Colonic mucosa (tissue), 4 donors: ENCODE results near the gene NFKBIE. TPM values are rescaled to one million over a fixed set of nuclear protein-coding genes. Genes with fewer than 3 reads are reported as not detected.
"Not testable (repeated sequence)": the region's sequence is repeated elsewhere in the genome, so short reads cannot be mapped to it uniquely, and the experiment has no call there.

Experiments used
- DNase-seq: peaks from one replicate; pipeline ENCODE4 v3.0.0-alpha.2; 2020
- H3K27ac ChIP-seq: fragments of 200-600 bp; one replicate; pipeline ENCODE4 v1.8.0; 2021
- H3K27me3 ChIP-seq: fragments of 200-600 bp; one replicate; pipeline ENCODE4 v1.8.0; 2021
- H3K36me3 ChIP-seq: fragments of 200-600 bp; one replicate; pipeline ENCODE4 v1.8.0; 2021
- H3K4me1 ChIP-seq: fragments of 200-600 bp; one replicate; pipeline ENCODE4 v1.8.0; 2021; ENCODE audit warnings: mild to moderate bottlenecking
- H3K4me3 ChIP-seq: fragments of 200-600 bp; one replicate; pipeline ENCODE4 v1.8.0; 2021
- H3K9ac ChIP-seq, 2 donors: one replicate each; pipeline ENCODE4 v1.7.0; 2013; ENCODE audit warnings: control low read depth in 2 of 2, low read depth in 2 of 2, low read length in 2 of 2
- H3K9me3 ChIP-seq: fragments of 200-600 bp; one replicate; pipeline ENCODE4 v1.8.0; 2021
- intact Hi-C: fragments of 100-400 bp; cut with DNase I; formaldehyde crosslinking; loops from one replicate; pipeline ENCODE4 v1.14.1; 2022
- total RNA-seq, 2 donors: library from RNA; stranded (reverse); fragmentation: NEBNext Ultra II Directional in 1 of 2; extraction: Animal tissue kit (Norgen Biotek cat#: 25700) in 1 of 2; gene quantifications; one replicate each; pipeline ENCODE4 v1.2.1, GENCODE V29; 2021
- TF ChIP-seq, protein P1 (sequence below): fragments of 200-600 bp; IDR thresholded peaks from one replicate; pipeline ENCODE4 v1.8.0; 2022; ENCODE audit warnings: antibody characterized with exemption, mild to moderate bottlenecking
- donor health status: healthy.
- donor health status: DM: no; HTN: no; CAD: no.
- donor health status: DM: no; HTN: no; CAD: no.

Gene NFKBIE
- total RNA-seq, 2 donors from 2014 or later: 11.9 to 18.8 TPM

DNA sequence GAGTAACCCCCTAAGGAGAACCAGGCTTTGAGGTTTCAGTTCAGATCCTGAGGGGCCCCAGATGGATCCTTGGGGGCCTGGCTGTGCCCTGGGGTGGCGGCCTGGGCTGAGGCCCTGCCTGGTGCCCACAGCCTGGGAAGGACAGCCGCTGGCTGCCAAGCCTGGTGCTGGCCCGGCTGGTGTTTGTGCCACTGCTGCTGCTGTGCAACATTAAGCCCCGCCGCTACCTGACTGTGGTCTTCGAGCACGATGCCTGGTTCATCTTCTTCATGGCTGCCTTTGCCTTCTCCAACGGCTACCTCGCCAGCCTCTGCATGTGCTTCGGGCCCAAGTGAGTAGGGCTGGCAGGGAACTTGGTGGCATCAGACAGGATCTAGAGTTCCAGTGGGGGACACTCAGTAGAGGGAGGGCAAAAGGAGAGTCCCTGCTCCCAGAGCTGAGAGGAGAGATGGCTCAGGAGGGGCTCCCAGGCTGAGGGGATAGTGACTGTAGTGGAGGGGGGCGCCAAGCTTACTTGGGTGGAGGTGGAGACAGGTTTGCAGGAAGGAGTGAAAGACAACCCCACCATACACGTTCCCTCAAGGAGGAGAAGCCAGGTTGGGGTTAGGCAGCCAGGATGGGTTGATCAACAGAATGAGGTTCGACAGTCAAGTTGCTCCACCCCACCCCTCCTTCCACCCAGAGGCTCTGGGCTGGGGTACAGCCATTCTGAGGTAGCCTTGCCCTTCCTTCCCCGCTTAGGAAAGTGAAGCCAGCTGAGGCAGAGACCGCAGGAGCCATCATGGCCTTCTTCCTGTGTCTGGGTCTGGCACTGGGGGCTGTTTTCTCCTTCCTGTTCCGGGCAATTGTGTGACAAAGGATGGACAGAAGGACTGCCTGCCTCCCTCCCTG lies 32.4 kb downstream of the NFKBIE start:
- Histone ChIP-seq H3K4me1 (no peaks in the 10 kb centered on the region), H3K9ac (no peak overlapping the region), H3K27me3 (no peaks in the 10 kb centered on the region), H3K27ac (no peak overlapping the region), H3K4me3 (no peak overlapping the region), H3K36me3 (no peaks in the 10 kb centered on the region), H3K9me3 (no peaks in the 10 kb centered on the region)
- no peak for DNase-seq
- TF ChIP-seq, protein P1, sequence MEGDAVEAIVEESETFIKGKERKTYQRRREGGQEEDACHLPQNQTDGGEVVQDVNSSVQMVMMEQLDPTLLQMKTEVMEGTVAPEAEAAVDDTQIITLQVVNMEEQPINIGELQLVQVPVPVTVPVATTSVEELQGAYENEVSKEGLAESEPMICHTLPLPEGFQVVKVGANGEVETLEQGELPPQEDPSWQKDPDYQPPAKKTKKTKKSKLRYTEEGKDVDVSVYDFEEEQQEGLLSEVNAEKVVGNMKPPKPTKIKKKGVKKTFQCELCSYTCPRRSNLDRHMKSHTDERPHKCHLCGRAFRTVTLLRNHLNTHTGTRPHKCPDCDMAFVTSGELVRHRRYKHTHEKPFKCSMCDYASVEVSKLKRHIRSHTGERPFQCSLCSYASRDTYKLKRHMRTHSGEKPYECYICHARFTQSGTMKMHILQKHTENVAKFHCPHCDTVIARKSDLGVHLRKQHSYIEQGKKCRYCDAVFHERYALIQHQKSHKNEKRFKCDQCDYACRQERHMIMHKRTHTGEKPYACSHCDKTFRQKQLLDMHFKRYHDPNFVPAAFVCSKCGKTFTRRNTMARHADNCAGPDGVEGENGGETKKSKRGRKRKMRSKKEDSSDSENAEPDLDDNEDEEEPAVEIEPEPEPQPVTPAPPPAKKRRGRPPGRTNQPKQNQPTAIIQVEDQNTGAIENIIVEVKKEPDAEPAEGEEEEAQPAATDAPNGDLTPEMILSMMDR: no peak
- intact Hi-C loops: loop anchor here (2.0 kb wide), 1 partner anchor 60 kb away; no protein-coding TSS in a partner anchor

DNA sequence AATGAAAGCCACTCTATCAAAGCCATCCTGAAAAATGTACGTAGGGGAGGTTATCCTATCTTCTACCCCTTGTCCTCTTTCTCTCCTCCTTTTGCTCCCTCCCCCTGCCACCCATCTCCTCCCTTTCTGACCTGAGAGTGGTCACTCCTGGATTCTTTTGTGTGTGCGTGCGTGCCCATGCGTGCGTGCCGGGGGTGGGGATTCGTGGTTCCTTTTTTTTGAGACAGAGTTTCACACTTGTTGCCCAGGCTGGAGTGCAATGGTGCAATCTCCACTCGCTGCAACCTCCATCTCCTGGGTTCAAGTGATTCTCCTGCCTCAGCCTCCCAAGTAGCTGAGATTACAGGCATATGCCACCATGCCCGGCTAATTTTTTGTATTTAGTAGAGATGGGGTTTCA lies 33.9 kb downstream of the NFKBIE start:
- H3K4me3 ChIP-seq, H3K27me3 ChIP-seq, intact Hi-C loops, H3K4me1 ChIP-seq, DNase-seq, H3K36me3 ChIP-seq, H3K9me3 ChIP-seq, H3K27ac ChIP-seq, H3K9ac ChIP-seq: not testable (repeated sequence)

DNA sequence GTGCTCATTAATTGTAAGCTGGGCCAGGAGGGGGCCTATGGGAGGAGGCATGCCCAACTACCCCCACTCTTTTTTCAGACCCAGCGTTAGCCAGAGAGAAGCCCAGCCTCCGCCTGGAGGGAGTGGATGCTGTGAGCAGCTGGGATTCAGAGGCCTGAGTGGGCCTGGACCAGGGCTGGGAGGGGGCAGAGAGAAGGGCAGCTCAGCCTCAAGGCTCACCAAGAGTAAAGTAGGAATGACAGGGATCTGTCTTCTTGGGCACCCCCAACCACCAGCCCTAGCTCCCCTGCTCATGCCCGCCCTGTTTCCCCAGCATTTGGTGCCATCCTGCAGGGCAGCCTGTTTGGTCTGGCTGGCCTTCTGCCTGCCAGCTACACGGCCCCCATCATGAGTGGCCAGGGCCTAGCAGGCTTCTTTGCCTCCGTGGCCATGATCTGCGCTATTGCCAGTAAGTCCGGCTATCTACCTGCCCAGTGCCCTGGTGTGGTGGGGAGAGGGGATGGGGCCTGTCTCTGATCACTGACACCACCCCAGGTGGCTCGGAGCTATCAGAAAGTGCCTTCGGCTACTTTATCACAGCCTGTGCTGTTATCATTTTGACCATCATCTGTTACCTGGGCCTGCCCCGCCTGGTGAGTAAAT lies 35.2 kb downstream of the NFKBIE start:
- intact Hi-C loops: no loop called here
- peaks cover 3% of the 10 kb centered on the region for H3K4me1 ChIP-seq

DNA sequence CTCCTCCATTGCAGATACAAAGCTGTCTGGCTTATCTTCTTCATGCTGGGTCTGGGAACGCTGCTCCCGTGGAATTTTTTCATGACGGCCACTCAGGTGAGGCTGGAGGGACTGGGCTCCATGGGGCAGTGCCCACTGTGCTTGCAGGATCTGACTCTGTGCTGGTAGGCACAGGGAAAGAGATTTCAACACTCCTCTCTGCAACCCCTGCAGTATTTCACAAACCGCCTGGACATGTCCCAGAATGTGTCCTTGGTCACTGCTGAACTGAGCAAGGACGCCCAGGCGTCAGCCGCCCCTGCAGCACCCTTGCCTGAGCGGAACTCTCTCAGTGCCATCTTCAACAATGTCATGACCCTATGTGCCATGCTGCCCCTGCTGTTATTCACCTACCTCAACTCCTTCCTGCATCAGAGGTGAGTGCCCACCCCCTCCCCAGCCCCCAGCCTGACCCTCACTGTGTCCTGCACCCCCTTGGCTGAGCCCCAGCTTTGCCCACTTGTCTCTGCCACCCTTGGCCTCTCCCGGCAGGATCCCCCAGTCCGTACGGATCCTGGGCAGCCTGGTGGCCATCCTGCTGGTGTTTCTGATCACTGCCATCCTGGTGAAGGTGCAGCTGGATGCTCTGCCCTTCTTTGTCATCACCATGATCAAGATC lies 35.8 kb downstream of the NFKBIE start:
- DNase-seq: no peak

More for the DNA sequence above, 35.2 kb downstream of the NFKBIE start:
- Histone ChIP-seq H3K27ac (no peak overlapping the region), H3K27me3 (no peaks in the 10 kb centered on the region), H3K9me3 (no peaks in the 10 kb centered on the region), H3K4me3 (no peak overlapping the region), H3K9ac (no peak overlapping the region), H3K36me3 (no peaks in the 10 kb centered on the region)
- TF ChIP-seq, protein P1: no peak
- DNase-seq: no peak

DNA sequence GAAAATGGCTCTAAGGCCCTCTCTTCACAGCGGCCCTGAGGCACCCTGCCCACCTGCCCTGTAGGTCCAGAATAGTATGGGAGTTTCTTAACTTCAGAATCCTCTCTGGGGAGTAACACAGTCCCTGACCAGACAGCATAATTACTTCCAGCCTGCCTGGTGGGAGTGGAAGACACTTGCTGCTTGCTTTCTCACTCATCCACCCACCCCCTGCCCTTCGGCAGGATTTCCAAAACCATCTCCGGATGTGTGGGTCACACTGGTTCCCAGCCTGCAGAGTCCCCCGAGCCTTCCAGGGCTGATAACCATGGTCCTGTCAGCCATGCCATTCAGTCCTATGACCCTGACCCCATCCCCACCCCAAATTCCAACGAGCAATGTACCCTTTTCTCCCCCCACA lies 36.5 kb downstream of the NFKBIE start:
- Histone ChIP-seq H3K27me3 (no peaks in the 10 kb centered on the region), H3K9ac (no peak overlapping the region), H3K4me1 (peaks cover 3% of the 10 kb centered on the region), H3K27ac (no peak overlapping the region), H3K4me3 (no peak overlapping the region), H3K36me3 (no peaks in the 10 kb centered on the region), H3K9me3 (no peaks in the 10 kb centered on the region)
- intact Hi-C loops: no loop called here
- DNase-seq: no peak
- TF ChIP-seq, protein P1: no peak

More for the DNA sequence above, 35.8 kb downstream of the NFKBIE start:
- H3K9ac ChIP-seq: no peak overlapping the region
- no peak overlapping the region for H3K4me3 ChIP-seq
- H3K36me3 ChIP-seq: no peaks in the 10 kb centered on the region
- no peak overlapping the region for H3K27ac ChIP-seq
- TF ChIP-seq, protein P1: no peak
- no peaks in the 10 kb centered on the region for H3K9me3 ChIP-seq
- H3K4me1 ChIP-seq: peaks cover 3% of the 10 kb centered on the region
- no peaks in the 10 kb centered on the region for H3K27me3 ChIP-seq
- intact Hi-C loops: no loop called here
